CD14-positive monocyte (primary cell): ENCODE results near the gene PPP2R1A. TPM values are rescaled to one million over a fixed set of nuclear protein-coding genes. Genes with fewer than 3 reads are reported as not detected.
"Not testable (repeated sequence)": the region's sequence is repeated elsewhere in the genome, so short reads cannot be mapped to it uniquely, and the experiment has no call there.

ENCODE experiments used
- DNase-seq, 3 donors: peaks; one replicate each; pipeline ENCODE4 v3.0.0-alpha.2; 2011 to 2022
- H2AFZ ChIP-seq: 2 replicates; pipeline ENCODE4 v1.6.0; 2012; ENCODE audit warnings: mild to moderate bottlenecking, low read depth, low read length, inconsistent platforms; ENCODE audit not compliant: insufficient read depth, poor library complexity, severe bottlenecking
- H3K27ac ChIP-seq, 2 donors: 1 replicate in 1 of 2; 2 replicates in 1 of 2; pipeline ENCODE4 v1.5.1; 2012 to 2013; ENCODE audit warnings: low read length in 2 of 2, control low read depth in 1 of 2, inconsistent platforms in 1 of 2, low read depth in 1 of 2, mild to moderate bottlenecking in 1 of 2
- H3K27me3 ChIP-seq, 2 donors: one replicate each; pipeline versions ENCODE4 v1.6.0 to v1.6.1; 2011 to 2013; ENCODE audit warnings: low read length in 2 of 2; ENCODE audit not compliant: control insufficient read depth in 2 of 2, insufficient read depth in 2 of 2
- H3K36me3 ChIP-seq, 2 donors: replicated peaks in 1 of 2; 1 replicate in 1 of 2; 2 replicates in 1 of 2; pipeline versions ENCODE4 v1.5.1 to v1.6.1; 2012 to 2013; ENCODE audit warnings: low read length in 2 of 2, control low read depth in 1 of 2, inconsistent platforms in 1 of 2, mild to moderate bottlenecking in 1 of 2; ENCODE audit not compliant: insufficient read depth in 2 of 2, control insufficient read depth in 1 of 2
- H3K4me1 ChIP-seq, 2 donors: 1 replicate in 1 of 2; 2 replicates in 1 of 2; pipeline versions ENCODE4 v1.5.1 to v1.6.1; 2012 to 2013; ENCODE audit warnings: low read length in 2 of 2, control low read depth in 1 of 2, inconsistent platforms in 1 of 2, mild to moderate bottlenecking in 1 of 2, moderate library complexity in 1 of 2; ENCODE audit not compliant: insufficient read depth in 2 of 2, control insufficient read depth in 1 of 2
- H3K4me2 ChIP-seq: replicated peaks from 2 replicates; pipeline ENCODE3; 2012; ENCODE audit warnings: low read length, moderate library complexity, mild to moderate bottlenecking; ENCODE audit not compliant: poor library complexity, severe bottlenecking; ENCODE audit errors: extremely low read depth
- H3K4me3 ChIP-seq, 3 experiments: fragments of 200-600 bp in 1 of 3; sonication (generic) in 1 of 3; replicated peaks in 1 of 3; 1 replicate in 2 of 3; 2 replicates in 1 of 3; pipeline ENCODE4 v1.5.1; 2011 to 2013; ENCODE audit warnings: low read length in 3 of 3, mild to moderate bottlenecking in 3 of 3, control low read depth in 2 of 3, low read depth in 2 of 3, inconsistent platforms in 1 of 3, moderate library complexity in 1 of 3
- H3K79me2 ChIP-seq: 2 replicates; pipeline ENCODE4 v1.6.0; 2012; ENCODE audit warnings: mild to moderate bottlenecking, control low read depth, inconsistent platforms, low read length, moderate library complexity; ENCODE audit not compliant: insufficient read depth
- H3K9ac ChIP-seq: 2 replicates; pipeline ENCODE4 v1.6.0; 2017; ENCODE audit warnings: low read length, mild to moderate bottlenecking; ENCODE audit not compliant: insufficient read depth, poor library complexity, severe bottlenecking
- H3K9me3 ChIP-seq, 2 donors: replicated peaks in 1 of 2; 1 replicate in 1 of 2; 2 replicates in 1 of 2; pipeline versions ENCODE4 v1.5.1 to v1.6.1; 2012 to 2013; ENCODE audit warnings: low read length in 2 of 2, control low read depth in 1 of 2; ENCODE audit not compliant: control insufficient read depth in 1 of 2, insufficient read depth in 1 of 2
- H4K20me1 ChIP-seq: 2 replicates; pipeline ENCODE4 v1.6.0; 2012; ENCODE audit warnings: mild to moderate bottlenecking, low read length, control low read depth, moderate library complexity; ENCODE audit not compliant: insufficient read depth
- H3K27ac Mint-ChIP-seq, 7 donors: one replicate each; pipeline ENCODE4 v1.8.0; 2020; ENCODE audit warnings: mild to moderate bottlenecking in 7 of 7, mixed read lengths in 7 of 7, moderate library complexity in 6 of 7, inconsistent platforms in 2 of 7
- H3K27me3 Mint-ChIP-seq, 3 donors: one replicate each; pipeline ENCODE4 v1.8.0; 2021 to 2022; ENCODE audit warnings: low read depth in 3 of 3, mild to moderate bottlenecking in 3 of 3, mixed read lengths in 3 of 3, moderate library complexity in 3 of 3, inconsistent platforms in 1 of 3
- H3K36me3 Mint-ChIP-seq, 2 donors: one replicate each; pipeline ENCODE4 v1.8.0; 2020; ENCODE audit warnings: mixed read lengths in 2 of 2, inconsistent platforms in 1 of 2, mild to moderate bottlenecking in 1 of 2
- H3K4me1 Mint-ChIP-seq: one replicate; pipeline ENCODE4 v1.8.0; 2020; ENCODE audit warnings: mild to moderate bottlenecking, mixed read lengths
- H3K4me3 Mint-ChIP-seq, 2 donors: one replicate each; pipeline ENCODE4 v1.8.0; 2020; ENCODE audit warnings: mild to moderate bottlenecking in 2 of 2, mixed read lengths in 2 of 2, moderate library complexity in 1 of 2
- H3K9me3 Mint-ChIP-seq, 7 donors: one replicate each; pipeline ENCODE4 v1.8.0; 2020 to 2022; ENCODE audit warnings: mixed read lengths in 7 of 7, mild to moderate bottlenecking in 6 of 7, moderate library complexity in 6 of 7, inconsistent platforms in 2 of 7
- WGBS: methylation state at CpG from one replicate; pipeline ENCODE4 v1.1.5; 2013; ENCODE audit warnings: missing lambda C conversion rate; ENCODE audit not compliant: insufficient coverage; 5-methylcytosine and 5-hydroxymethylcytosine counted together
- intact Hi-C, 2 donors: fragments of 100-400 bp; cut with micrococcal nuclease; formaldehyde crosslinking; loops; one replicate each; pipeline versions ENCODE4 v1.15.0 to v1.15.1; 2023
- polyA plus RNA-seq, 3 donors: library from polyadenylated mRNA; depleted of rRNA in 1 of 3; unstranded in 2 of 3; stranded (reverse) in 1 of 3; fragments of 300-500 nt in 2 of 3; fragments of >200 nt in 1 of 3; fragmentation: Illumina TruSeq in 2 of 3; gene quantifications; 1 replicate in 2 of 3; 2 replicates in 1 of 3; pipeline ENCODE4 v1.2.3, GENCODE V29; 2012 to 2021
- TF ChIP-seq, protein P1 (sequence below): fragments of 200-600 bp; IDR thresholded peaks from one replicate; pipeline ENCODE4 v1.8.0; 2022; ENCODE audit warnings: antibody characterized with exemption, mild to moderate bottlenecking

The PPP2R1A gene
- polyA plus RNA-seq, 3 donors: 79.9 to 151 (median 127) TPM

DNA sequence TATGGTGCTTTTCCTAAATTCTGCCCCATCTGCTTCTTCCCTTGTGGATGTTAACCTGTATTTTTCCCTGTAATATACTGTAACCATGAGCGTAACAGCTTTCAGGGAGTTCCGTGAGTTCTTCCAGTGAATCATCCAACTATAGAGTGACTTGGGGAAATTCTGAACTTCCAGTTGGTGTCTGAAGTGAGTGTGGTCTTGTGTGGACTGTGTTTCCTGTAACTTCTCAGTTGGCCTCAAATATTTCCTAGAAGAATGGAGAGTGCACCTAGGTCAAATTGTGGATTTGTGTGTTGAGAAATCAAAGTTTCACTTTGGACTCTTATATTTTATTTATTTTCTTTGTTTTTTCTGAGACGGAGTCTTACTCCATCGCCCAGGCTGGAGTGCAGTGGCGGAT is 68.6 kb downstream of the PPP2R1A start:
- Mint-ChIP-seq H3K4me1 (peaks cover 3% of the 10 kb centered on the region), H3K4me3 (no peak overlapping the region), H3K27me3 (peaks cover 0 to 3% (median 1%) of the 10 kb centered on the region in 3 donors), H3K9me3 (peaks cover 24 to 71% (median 57%) of the 10 kb centered on the region in 7 donors), H3K27ac (no peak overlapping the region), H3K36me3 (no peaks in the 10 kb centered on the region)
- H3K27me3 ChIP-seq: no peaks in the 10 kb centered on the region
- no peak overlapping the region for H2AFZ ChIP-seq
- intact Hi-C loops: no loop called here
- TF ChIP-seq, protein P1, sequence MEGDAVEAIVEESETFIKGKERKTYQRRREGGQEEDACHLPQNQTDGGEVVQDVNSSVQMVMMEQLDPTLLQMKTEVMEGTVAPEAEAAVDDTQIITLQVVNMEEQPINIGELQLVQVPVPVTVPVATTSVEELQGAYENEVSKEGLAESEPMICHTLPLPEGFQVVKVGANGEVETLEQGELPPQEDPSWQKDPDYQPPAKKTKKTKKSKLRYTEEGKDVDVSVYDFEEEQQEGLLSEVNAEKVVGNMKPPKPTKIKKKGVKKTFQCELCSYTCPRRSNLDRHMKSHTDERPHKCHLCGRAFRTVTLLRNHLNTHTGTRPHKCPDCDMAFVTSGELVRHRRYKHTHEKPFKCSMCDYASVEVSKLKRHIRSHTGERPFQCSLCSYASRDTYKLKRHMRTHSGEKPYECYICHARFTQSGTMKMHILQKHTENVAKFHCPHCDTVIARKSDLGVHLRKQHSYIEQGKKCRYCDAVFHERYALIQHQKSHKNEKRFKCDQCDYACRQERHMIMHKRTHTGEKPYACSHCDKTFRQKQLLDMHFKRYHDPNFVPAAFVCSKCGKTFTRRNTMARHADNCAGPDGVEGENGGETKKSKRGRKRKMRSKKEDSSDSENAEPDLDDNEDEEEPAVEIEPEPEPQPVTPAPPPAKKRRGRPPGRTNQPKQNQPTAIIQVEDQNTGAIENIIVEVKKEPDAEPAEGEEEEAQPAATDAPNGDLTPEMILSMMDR: no peak
- no peak overlapping the region for H3K27ac ChIP-seq
- no peak overlapping the region for H3K4me2 ChIP-seq
- no peak overlapping the region for H3K9ac ChIP-seq
- no peak overlapping the region for H3K4me3 ChIP-seq
- H3K36me3 ChIP-seq: no peaks in the 10 kb centered on the region
- no peaks in the 10 kb centered on the region for H4K20me1 ChIP-seq
- H3K79me2 ChIP-seq: no peaks in the 10 kb centered on the region
- H3K4me1 ChIP-seq: no peaks in the 10 kb centered on the region
- 100% methylated on average over 3 of the region's 5 CpGs for WGBS
- H3K9me3 ChIP-seq: peaks cover 37 to 45% of the 10 kb centered on the region in 2 donors
- no peak for DNase-seq

DNA sequence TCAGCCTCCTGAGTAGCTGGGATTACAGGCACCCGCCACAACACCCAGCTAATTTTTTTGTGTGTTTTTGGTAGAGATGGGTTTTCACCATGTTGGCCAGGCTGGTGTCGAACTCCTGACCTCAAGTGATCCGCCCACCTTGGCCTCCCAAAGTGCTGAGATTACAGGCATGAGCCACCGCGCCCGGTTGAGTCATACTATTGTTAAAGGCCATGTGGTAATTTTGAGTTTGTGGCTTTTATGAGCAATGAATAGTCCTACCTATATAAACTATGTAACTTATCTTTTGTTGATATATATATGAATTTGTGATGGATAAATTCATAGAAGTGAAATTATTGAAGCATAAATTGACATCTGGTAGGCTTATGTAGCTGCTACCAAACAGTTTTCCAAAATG is 75.7 kb downstream of the PPP2R1A start:
- not testable (repeated sequence) for H3K27ac ChIP-seq, H3K79me2 ChIP-seq, H4K20me1 ChIP-seq, H3K36me3 ChIP-seq, H3K4me2 ChIP-seq, H3K27me3 ChIP-seq, H3K4me3 Mint-ChIP-seq, H3K27me3 Mint-ChIP-seq, H3K27ac Mint-ChIP-seq, DNase-seq, H2AFZ ChIP-seq, H3K36me3 Mint-ChIP-seq, H3K9ac ChIP-seq, H3K4me3 ChIP-seq, H3K4me1 Mint-ChIP-seq, H3K4me1 ChIP-seq
- H3K9me3 ChIP-seq: peaks cover 33 to 38% of the 10 kb centered on the region in 2 donors
- intact Hi-C loops: loop anchor here in 1 of 2 donors (10.0 kb wide), 1 partner anchor 469 kb away; the partner anchor contains the start of gene ZNF611
- WGBS: 100% methylated on average over 2 of the region's 6 CpGs
- H3K9me3 Mint-ChIP-seq: peaks cover 2 to 56% (median 45%) of the 10 kb centered on the region in 7 donors
